Hippocampal formation (tissue), 2 donors: ENCODE results near the gene ASCC2.
A peak's percentile ranks its signal among the peaks of the same experiment; 100 is the strongest.
"Not testable (repeated sequence)": the region's sequence is repeated elsewhere in the genome, so short reads cannot be mapped to it uniquely, and the experiment has no call there.

Source experiments
- DNase-seq, 2 donors: peaks; one replicate each; lab custom pipeline; 2025; lab: John Stamatoyannopoulos, UW

The ASCC2 gene

GRCh38 chr22:29856496-29856895 is 18.4 kb upstream of the ASCC2 start:
- no peak for DNase-seq

GRCh38 chr22:29855611-29856181 is 17.6 kb upstream of the ASCC2 start:
- DNase-seq: no peak

GRCh38 chr22:29854432-29854831 is 16.4 kb upstream of the ASCC2 start:
- DNase-seq: no peak

GRCh38 chr22:29848111-29848510 is 10.0 kb upstream of the ASCC2 start:
- no peak for DNase-seq

GRCh38 chr22:29846290-29846689 is 8.2 kb upstream of the ASCC2 start:
- DNase-seq: no peak

- no peak for DNase-seq
Observed at GRCh38 chr22:29842740-29843139, 4.7 kb upstream of the ASCC2 start.

- no peak for DNase-seq
Observed at GRCh38 chr22:29842172-29842571, 4.1 kb upstream of the ASCC2 start.

- no peak for DNase-seq
Observed at GRCh38 chr22:29840498-29840897, 2.4 kb upstream of the ASCC2 start.

GRCh38 chr22:29839039-29839438 is 965 bp upstream of the ASCC2 start:
- no peak for DNase-seq

- no peak for DNase-seq
Observed at GRCh38 chr22:29838599-29838956, 504 bp upstream of the ASCC2 start.

GRCh38 chr22:29836791-29837370 is 1.2 kb downstream of the ASCC2 start:
- DNase-seq: not testable (repeated sequence)

- DNase-seq: no peak
Observed at GRCh38 chr22:29834046-29834445, 4.0 kb downstream of the ASCC2 start.

- DNase-seq: no peak
Observed at GRCh38 chr22:29833392-29833965, 4.6 kb downstream of the ASCC2 start.

GRCh38 chr22:29831958-29832357 is 6.1 kb downstream of the ASCC2 start:
- DNase-seq: no peak

GRCh38 chr22:29831186-29831921 is 6.7 kb downstream of the ASCC2 start:
- no peak for DNase-seq

GRCh38 chr22:29830585-29830984 is 7.5 kb downstream of the ASCC2 start:
- DNase-seq: no peak

GRCh38 chr22:29827726-29828125 is 10.3 kb downstream of the ASCC2 start:
- DNase-seq: not testable (repeated sequence)

- no peak for DNase-seq
Observed at GRCh38 chr22:29827091-29827490, 11.0 kb downstream of the ASCC2 start.

- DNase-seq: no peak
Observed at GRCh38 chr22:29825578-29825977, 12.5 kb downstream of the ASCC2 start.

- DNase-seq: no peak
Observed at GRCh38 chr22:29824677-29825076, 13.4 kb downstream of the ASCC2 start.

- DNase-seq: peak in 1 of 2 donors; percentile 16
Observed at GRCh38 chr22:29821291-29822016, 16.6 kb downstream of the ASCC2 start.

GRCh38 chr22:29820961-29821290 is 17.1 kb downstream of the ASCC2 start:
- DNase-seq: no peak

- no peak for DNase-seq
Observed at GRCh38 chr22:29819501-29819900, 18.6 kb downstream of the ASCC2 start.
